GM18519 (cell line): ENCODE data around the gene KDM6B.
"Not testable (repeated sequence)": the region's sequence is repeated elsewhere in the genome, so short reads cannot be mapped to it uniquely, and the experiment has no call there.

Experiments used
- ATAC-seq: cut with Tn5 transposase; IDR thresholded peaks from one replicate; pipeline ENCODE4 v1.9.1; 2021; ENCODE audit warnings: mild to moderate bottlenecking, moderate library complexity; ENCODE audit not compliant: unreplicated experiment, low FRiP score

Gene KDM6B, protein sequence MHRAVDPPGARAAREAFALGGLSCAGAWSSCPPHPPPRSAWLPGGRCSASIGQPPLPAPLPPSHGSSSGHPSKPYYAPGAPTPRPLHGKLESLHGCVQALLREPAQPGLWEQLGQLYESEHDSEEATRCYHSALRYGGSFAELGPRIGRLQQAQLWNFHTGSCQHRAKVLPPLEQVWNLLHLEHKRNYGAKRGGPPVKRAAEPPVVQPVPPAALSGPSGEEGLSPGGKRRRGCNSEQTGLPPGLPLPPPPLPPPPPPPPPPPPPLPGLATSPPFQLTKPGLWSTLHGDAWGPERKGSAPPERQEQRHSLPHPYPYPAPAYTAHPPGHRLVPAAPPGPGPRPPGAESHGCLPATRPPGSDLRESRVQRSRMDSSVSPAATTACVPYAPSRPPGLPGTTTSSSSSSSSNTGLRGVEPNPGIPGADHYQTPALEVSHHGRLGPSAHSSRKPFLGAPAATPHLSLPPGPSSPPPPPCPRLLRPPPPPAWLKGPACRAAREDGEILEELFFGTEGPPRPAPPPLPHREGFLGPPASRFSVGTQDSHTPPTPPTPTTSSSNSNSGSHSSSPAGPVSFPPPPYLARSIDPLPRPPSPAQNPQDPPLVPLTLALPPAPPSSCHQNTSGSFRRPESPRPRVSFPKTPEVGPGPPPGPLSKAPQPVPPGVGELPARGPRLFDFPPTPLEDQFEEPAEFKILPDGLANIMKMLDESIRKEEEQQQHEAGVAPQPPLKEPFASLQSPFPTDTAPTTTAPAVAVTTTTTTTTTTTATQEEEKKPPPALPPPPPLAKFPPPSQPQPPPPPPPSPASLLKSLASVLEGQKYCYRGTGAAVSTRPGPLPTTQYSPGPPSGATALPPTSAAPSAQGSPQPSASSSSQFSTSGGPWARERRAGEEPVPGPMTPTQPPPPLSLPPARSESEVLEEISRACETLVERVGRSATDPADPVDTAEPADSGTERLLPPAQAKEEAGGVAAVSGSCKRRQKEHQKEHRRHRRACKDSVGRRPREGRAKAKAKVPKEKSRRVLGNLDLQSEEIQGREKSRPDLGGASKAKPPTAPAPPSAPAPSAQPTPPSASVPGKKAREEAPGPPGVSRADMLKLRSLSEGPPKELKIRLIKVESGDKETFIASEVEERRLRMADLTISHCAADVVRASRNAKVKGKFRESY (N-terminal part only)

GRCh38 chr17:7833795-7834541 is at the start of gene KDM6B:
KDM6B (plus strand) TSS chr17:7834217; CDS start chr17:7845555, 11,338 bp downstream.
- no peak for ATAC-seq

DNA sequence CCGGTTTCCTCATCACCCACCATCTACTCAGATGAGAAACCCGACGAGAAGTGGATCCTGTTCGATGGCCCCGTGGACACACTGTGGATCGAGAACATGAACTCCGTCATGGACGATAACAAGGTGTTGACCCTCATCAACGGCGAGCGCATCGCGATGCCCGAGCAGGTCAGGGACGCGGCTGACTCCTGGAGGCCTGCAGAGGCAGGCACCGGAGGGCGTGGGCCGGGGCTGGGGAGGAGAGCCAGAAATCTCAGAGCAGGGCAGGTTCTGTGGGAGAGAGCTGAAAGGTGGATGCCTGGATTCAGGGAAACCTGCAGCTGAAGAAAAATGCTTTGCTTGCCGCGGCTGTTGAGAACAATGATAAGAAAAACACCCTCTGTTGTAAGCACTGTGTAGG is 47.2 kb upstream of the KDM6B start:
- no peak for ATAC-seq

DNA sequence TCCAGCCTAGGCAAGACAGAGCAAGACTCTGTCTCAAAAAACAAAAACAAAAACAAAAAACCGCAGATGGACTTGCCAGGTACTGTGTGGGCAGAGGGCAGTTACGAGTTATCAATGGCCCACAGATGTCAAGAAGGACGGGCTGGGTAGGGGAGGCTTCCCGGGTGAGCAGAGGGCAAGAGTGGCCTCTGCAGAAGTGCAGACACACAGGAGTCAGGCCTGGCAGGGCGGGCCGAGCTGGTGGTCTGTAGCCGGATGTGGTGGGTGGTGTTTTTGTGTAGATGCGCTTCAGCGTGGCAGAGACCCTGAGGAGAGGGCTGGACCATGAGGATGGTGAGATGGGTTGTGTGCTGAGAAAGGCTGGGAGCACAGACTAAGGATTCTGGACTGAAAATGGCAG is 44.9 kb upstream of the KDM6B start:
- no peak for ATAC-seq

- no peak for ATAC-seq
These were observed 43.9 kb upstream of the KDM6B start for GRCh38 chr17:7790150-7790549.

DNA sequence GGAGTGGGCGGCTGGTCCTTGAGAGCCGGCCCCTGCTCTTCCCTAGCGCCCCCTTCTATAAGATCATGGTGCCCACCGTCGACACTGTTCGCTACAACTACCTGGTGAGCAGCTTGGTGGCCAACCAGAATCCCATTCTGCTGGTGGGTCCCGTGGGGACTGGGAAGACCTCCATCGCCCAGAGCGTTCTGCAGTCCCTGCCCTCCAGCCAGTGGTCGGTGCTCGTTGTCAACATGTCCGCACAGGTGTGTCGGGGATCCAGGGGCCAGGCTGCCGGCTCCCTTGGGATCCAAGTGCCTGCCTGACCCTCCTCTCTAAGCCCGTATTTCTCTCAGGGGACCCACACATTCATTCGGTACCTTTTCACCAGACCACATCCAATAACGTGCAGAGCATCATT is 41.4 kb upstream of the KDM6B start:
- ATAC-seq: no peak

DNA sequence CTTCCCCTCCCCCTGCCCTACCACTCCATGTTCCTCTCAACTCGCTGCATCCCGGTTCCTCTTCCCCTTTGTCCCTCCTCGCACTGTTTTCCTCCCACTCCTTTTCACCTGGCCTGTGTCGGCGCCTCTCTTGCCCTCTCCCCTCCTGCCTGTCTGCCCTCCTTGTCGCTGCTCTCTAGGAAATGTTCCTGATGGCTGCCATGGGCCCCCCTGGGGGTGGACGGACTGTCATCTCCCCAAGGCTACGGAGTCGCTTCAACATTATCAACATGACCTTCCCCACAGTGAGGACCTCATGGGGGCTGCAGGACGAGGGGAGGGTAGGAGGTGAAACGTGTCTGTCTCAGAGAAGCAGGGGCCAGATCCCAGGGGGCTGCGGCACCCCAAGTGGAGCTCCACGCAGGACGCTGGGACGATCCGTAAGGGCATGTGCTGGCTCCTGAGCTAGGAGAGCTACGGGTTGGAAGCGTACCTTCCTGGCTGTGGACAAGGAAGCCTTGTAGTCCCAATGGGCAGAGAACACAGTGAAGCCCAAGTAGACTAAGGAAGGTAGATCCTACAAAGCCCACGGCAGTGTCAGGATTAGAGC is 39.8 kb upstream of the KDM6B start:
- no peak for ATAC-seq

DNA sequence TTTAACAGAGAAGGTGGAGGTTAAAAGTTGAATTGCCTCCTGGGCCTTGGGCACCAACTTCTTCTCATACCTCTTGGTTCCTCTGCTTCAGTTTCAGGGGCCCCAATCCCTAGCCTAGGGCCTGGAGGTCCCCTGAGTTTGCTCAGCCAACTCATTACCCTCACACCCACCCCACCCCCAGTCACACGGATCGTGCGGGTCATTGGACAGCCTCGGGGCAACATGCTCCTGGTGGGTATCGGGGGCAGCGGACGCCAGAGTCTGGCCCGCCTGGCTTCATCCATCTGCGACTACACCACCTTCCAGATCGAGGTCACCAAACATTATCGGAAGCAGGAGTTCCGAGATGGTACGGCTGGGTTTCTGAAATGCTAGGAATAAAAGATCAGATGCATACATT is 36.0 kb upstream of the KDM6B start:
- no peak for ATAC-seq

DNA sequence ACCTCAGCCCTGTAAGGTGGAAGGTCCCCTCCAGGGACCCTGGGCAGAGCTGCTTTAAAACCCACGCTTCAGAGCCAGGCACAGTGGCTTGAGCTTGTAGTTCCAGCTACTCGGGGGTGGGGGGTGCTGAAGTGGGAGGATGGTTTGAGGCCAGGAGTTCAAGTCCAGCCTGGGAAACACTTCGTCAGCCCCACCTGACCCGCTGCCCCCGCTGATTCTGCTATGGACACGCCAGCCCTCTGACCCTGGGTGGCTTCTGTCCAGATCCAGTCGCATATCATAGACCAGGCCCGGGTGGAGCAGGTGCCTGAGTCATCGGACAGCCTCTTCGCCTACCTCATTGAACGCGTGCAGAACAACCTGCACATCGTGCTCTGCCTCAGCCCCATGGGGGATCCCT is 35.2 kb upstream of the KDM6B start:
- ATAC-seq: no peak

- ATAC-seq: no peak
These were observed 30.0 kb upstream of the KDM6B start for GRCh38 chr17:7803981-7804380.

GRCh38 chr17:7806587-7806986 is 27.4 kb upstream of the KDM6B start:
- no peak for ATAC-seq

DNA sequence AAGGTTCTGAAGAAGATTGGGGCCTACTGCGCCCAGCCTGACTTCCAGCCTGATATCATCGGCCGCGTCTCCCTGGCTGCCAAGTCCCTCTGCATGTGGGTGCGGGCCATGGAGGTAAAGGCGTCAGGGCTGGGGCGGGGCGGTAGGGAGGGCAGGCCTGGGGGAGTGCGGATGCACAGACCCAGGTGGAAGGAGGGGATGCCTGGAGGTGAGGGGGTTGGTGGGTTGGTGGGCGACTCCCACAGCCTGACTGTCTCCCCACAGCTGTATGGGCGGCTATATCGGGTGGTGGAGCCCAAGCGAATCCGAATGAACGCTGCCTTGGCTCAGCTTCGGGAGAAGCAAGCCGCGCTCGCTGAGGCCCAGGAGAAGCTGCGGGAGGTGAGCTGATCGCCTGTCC is 26.8 kb upstream of the KDM6B start:
- no peak for ATAC-seq

GRCh38 chr17:7809086-7809790 is 24.8 kb upstream of the KDM6B start:
- no peak for ATAC-seq

GRCh38 chr17:7809791-7810343 is 24.1 kb upstream of the KDM6B start:
- not testable (repeated sequence) for ATAC-seq

DNA sequence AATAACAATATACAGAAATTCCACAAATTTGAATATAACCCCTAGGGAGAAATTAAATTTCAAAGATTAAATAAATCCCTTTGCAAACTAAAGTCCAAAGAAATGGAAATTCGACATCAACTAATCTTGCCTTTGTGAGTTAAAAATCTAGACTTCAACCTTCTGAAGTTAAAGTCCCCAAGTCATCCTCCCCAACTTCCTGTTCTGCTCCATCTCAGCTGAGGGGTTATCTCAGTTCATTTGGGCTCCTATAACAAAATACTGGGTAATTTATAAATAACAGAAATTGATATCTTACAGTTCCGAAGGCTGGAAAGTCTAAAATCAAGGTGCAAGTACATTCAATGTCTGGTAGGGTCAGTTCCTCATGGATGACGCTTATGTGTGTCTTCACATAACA is 22.8 kb upstream of the KDM6B start:
- no peak for ATAC-seq

GRCh38 chr17:7814969-7815368 is 19.0 kb upstream of the KDM6B start:
- ATAC-seq: no peak

DNA sequence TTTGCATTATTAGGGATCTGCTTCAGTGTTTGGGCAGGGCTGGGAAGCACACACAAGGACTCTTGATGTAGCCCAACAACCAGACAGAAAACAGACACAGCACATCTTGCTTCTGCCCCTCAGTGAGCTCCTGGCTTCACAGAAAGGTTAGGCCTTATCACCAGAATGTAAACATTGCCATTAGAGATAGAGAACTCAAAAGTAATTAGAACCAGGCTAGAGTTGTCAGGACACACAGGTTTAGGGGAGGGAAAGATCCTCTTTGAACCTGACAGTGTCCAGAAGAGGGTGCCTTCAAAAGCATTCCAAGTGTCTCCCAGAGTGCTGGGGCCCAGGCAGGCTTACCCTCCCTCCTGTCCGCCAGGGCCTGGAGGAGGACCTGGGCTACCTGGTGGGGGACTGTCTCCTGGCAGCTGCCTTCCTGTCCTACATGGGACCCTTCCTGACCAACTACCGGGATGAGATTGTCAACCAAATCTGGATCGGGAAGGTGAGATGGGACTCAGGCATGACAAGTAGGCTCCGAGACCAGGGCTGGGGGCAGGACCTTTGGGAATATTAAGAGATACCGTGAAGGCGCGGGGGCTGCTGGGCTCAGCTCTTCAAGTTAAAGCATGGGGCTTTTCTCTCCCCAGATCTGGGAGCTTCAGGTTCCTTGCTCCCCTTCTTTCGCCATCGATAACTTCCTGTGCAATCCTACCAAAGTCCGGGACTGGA is 16.9 kb upstream of the KDM6B start:
- no peak for ATAC-seq

GRCh38 chr17:7817643-7817964 is 16.4 kb upstream of the KDM6B start:
- no peak for ATAC-seq

- ATAC-seq: no peak
These were observed 16.0 kb upstream of the KDM6B start for GRCh38 chr17:7818026-7818425.
